Body of pancreas (tissue), 4 donors: ENCODE results near the gene KCNIP4.

ENCODE experiments used
- CTCF ChIP-seq, 7 experiments: fragments of 450-650 bp in 4 of 7; fragments of 200-600 bp in 3 of 7; sonication (generic) in 3 of 7; IDR thresholded peaks; one replicate each; pipeline ENCODE4 v1.5.1; 2016 to 2019; ENCODE audit warnings: antibody characterized with exemption in 7 of 7
- POLR2A ChIP-seq, 3 donors: fragments of 450-650 bp; IDR thresholded peaks; one replicate each; pipeline ENCODE4 v1.6.1; 2016; ENCODE audit warnings: antibody characterized with exemption in 3 of 3, mild to moderate bottlenecking in 2 of 3

GRCh38 chr4:21046141-21046540, 902.4 kb downstream of the KCNIP4 start:
- TF ChIP-seq CTCF (IDR thresholded peaks at IDR 0.05) (no peak), POLR2A (IDR thresholded peaks at IDR 0.05) (no peak)
